Keratinocyte (primary cell): ENCODE data around the gene LCE1E. TPM values are rescaled to one million over a fixed set of nuclear protein-coding genes. Genes with fewer than 3 reads are reported as not detected.
A peak's percentile ranks its signal among the peaks of the same experiment; 100 is the strongest.

Source experiments
- DNase-seq: peaks from one replicate; pipeline ENCODE4 v3.0.0-alpha.2; 2011; ENCODE audit warnings: low read depth, missing footprints, low spot score
- FAIRE-seq: peaks from 2 replicates; lab custom pipeline; 2011; peaks lifted over from hg19 to GRCh38; lab: Jason Lieb, UNC
- H2AFZ ChIP-seq: 2 replicates; pipeline ENCODE4 v1.6.0; 2012; ENCODE audit warnings: low read length, control low read depth, inconsistent platforms; ENCODE audit not compliant: control insufficient read depth
- H3K27ac ChIP-seq: 2 replicates; pipeline ENCODE4 v1.5.1; 2011; ENCODE audit warnings: low read length; ENCODE audit not compliant: control insufficient read depth, insufficient read depth
- H3K27me3 ChIP-seq: 3 replicates; pipeline ENCODE4 v1.6.0; 2011; ENCODE audit warnings: low read length; ENCODE audit not compliant: control insufficient read depth, insufficient read depth; ENCODE audit errors: extremely low read depth
- H3K36me3 ChIP-seq, 2 experiments: 2 replicates in 1 of 2; 3 replicates in 1 of 2; pipeline ENCODE4 v1.5.1; 2011; ENCODE audit warnings: low read length in 2 of 2, mild to moderate bottlenecking in 1 of 2; ENCODE audit not compliant: control insufficient read depth in 2 of 2, insufficient read depth in 2 of 2; ENCODE audit errors: extremely low read depth in 1 of 2
- H3K4me1 ChIP-seq: 3 replicates; pipeline ENCODE4 v1.5.1; 2011; ENCODE audit warnings: low read length; ENCODE audit not compliant: control insufficient read depth, insufficient read depth; ENCODE audit errors: extremely low read depth
- H3K4me2 ChIP-seq: 3 replicates; pipeline ENCODE4 v1.6.0; 2011; ENCODE audit warnings: low read depth, low read length; ENCODE audit not compliant: control insufficient read depth, insufficient read depth; ENCODE audit errors: extremely low read depth
- H3K4me3 ChIP-seq, 3 experiments: fragments of 200-600 bp in 1 of 3; sonication (generic) in 1 of 3; 2 replicates in 2 of 3; 3 replicates in 1 of 3; pipeline ENCODE4 v1.5.1; 2011 to 2016; ENCODE audit warnings: low read length in 3 of 3, mild to moderate bottlenecking in 3 of 3, control low read depth in 2 of 3, inconsistent platforms in 1 of 3, low read depth in 1 of 3, mixed read lengths in 1 of 3, mixed run types in 1 of 3, moderate library complexity in 1 of 3; ENCODE audit not compliant: control insufficient read depth in 2 of 3, insufficient read depth in 2 of 3; ENCODE audit errors: extremely low read depth in 1 of 3
- H3K79me2 ChIP-seq: 2 replicates; pipeline ENCODE4 v1.6.0; 2012; ENCODE audit warnings: low read length; ENCODE audit not compliant: control insufficient read depth, insufficient read depth
- H3K9ac ChIP-seq: 3 replicates; pipeline ENCODE4 v1.6.0; 2011; ENCODE audit warnings: low read length; ENCODE audit not compliant: control insufficient read depth, insufficient read depth; ENCODE audit errors: extremely low read depth
- H3K9me1 ChIP-seq: 3 replicates; pipeline ENCODE4 v1.6.0; 2011; ENCODE audit warnings: low read length; ENCODE audit not compliant: control insufficient read depth, insufficient read depth; ENCODE audit errors: extremely low read depth
- H3K9me3 ChIP-seq: 2 replicates; pipeline ENCODE4 v1.5.1; 2012; ENCODE audit warnings: low read depth, low read length; ENCODE audit not compliant: control insufficient read depth
- H4K20me1 ChIP-seq: 3 replicates; pipeline ENCODE4 v1.6.0; 2011; ENCODE audit warnings: low read length; ENCODE audit not compliant: control insufficient read depth, insufficient read depth; ENCODE audit errors: extremely low read depth
- EZH2 ChIP-seq: IDR thresholded peaks from one replicate; pipeline ENCODE4 v1.6.1; 2012; ENCODE audit warnings: inconsistent platforms, mild to moderate bottlenecking, low read length, moderate library complexity
- dilution Hi-C: fragments of 300-500 bp; cut with MboI; formaldehyde crosslinking; loops from one replicate; pipeline ENCODE4 v1.7.0; 2020; ENCODE audit warnings: low sequenced_read_pairs; ENCODE audit not compliant: extremely low pct_ligation_motif_present
- polyA plus RNA-seq, 5 experiments: library from polyadenylated mRNA; depleted of rRNA in 3 of 5; stranded (reverse) in 3 of 5; stranded (forward) in 1 of 5; unstranded in 1 of 5; fragments of >200 nt; gene quantifications; 1 replicate in 1 of 5; 2 replicates in 3 of 5; 3 replicates in 1 of 5; pipeline versions ENCODE4 v1.2.1 to v1.2.3, GENCODE V29; 2011 to 2012; ENCODE audit warnings: missing spikeins in 2 of 5, low read depth in 1 of 5, low replicate concordance in 1 of 5
- TF ChIP-seq, protein P1 (sequence below), 3 experiments: IDR thresholded peaks in 1 of 3; conservative IDR thresholded peaks in 1 of 3; optimal IDR thresholded peaks in 1 of 3; 2 replicates in 2 of 3; 3 replicates in 1 of 3; pipeline versions ENCODE3 to v1.5.1; 2011; ENCODE audit warnings: low read length in 3 of 3, mild to moderate bottlenecking in 3 of 3, moderate library complexity in 2 of 3, control low read depth in 1 of 3, inconsistent platforms in 1 of 3; ENCODE audit not compliant: insufficient read depth in 2 of 3; ENCODE audit errors: extremely low read depth in 1 of 3

The LCE1E gene
- polyA plus RNA-seq, 1 donor (not counting 4 experiments of a cell fraction or from before 2014, with no cell fraction given), result 1.0 TPM

DNA sequence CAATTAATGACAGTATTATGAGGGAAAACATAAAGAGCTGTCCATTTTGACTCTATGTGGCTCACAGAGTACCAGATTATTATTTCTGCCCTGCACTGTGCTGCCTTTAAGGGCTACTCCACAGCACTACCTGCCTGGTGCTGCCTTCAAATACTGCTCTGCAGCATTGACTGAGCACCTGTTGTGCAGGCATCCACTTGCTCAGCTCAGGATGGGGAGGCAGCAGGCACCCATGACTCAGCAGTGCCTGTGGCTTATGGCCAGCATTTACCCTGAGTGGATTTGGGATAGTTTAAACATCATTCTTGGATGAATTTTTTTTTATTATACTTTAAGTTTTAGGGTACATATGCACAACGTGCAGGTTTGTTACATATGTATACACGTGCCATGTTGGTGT is 29.2 kb upstream of the LCE1E start:
- no peaks in the 10 kb centered on the region for H3K27me3 ChIP-seq
- dilution Hi-C loops, result no loop called here
- H3K9ac ChIP-seq, result no peak overlapping the region
- H3K79me2 ChIP-seq, result no peaks in the 10 kb centered on the region
- FAIRE-seq (peak; percentile 92), DNase-seq (no peak)
- H4K20me1 ChIP-seq, result no peaks in the 10 kb centered on the region
- H3K4me1 ChIP-seq, result peaks cover 47% of the 10 kb centered on the region
- TF ChIP-seq EZH2, result no peak
- TF ChIP-seq, protein P1, sequence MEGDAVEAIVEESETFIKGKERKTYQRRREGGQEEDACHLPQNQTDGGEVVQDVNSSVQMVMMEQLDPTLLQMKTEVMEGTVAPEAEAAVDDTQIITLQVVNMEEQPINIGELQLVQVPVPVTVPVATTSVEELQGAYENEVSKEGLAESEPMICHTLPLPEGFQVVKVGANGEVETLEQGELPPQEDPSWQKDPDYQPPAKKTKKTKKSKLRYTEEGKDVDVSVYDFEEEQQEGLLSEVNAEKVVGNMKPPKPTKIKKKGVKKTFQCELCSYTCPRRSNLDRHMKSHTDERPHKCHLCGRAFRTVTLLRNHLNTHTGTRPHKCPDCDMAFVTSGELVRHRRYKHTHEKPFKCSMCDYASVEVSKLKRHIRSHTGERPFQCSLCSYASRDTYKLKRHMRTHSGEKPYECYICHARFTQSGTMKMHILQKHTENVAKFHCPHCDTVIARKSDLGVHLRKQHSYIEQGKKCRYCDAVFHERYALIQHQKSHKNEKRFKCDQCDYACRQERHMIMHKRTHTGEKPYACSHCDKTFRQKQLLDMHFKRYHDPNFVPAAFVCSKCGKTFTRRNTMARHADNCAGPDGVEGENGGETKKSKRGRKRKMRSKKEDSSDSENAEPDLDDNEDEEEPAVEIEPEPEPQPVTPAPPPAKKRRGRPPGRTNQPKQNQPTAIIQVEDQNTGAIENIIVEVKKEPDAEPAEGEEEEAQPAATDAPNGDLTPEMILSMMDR (optimal IDR thresholded peaks at IDR 0.05 in 1 of 3, IDR thresholded peaks at IDR 0.05 in 1 of 3, conservative IDR thresholded peaks at IDR 0.05 in 1 of 3; ENCODE audit: extremely low read depth in 1 of 3, insufficient read depth in 2 of 3, low read length in 3 of 3), result no peak
- no peak overlapping the region for H3K4me3 ChIP-seq
- H3K27ac ChIP-seq, result no peak overlapping the region
- H3K9me1 ChIP-seq, result peaks cover 3% of the 10 kb centered on the region
- peaks cover 0 to 1% of the 10 kb centered on the region in 2 experiments for H3K36me3 ChIP-seq
- no peaks in the 10 kb centered on the region for H3K9me3 ChIP-seq
- no peak overlapping the region for H2AFZ ChIP-seq
- H3K4me2 ChIP-seq, result no peak overlapping the region

DNA sequence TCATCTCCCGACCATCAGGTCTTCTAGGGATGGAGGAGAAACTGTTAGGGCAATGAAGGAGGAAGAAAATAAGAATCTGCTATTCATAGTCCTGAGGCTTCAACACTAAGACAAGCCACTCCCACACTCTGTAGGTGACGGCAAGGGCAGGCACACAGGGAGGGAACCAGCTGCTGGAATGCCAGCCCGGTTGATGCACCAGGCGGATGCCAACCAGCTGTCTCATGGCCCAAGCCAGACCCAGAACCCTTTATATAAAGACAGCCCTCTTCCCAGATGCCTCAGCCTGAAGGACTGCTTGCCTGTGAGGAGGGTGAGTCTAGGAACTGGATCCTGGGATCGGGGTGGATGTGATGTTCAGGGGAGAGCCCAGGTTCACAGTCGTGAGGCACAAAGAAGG is 28.3 kb upstream of the LCE1E start, which contains the start of gene KPRP:
TSS of gene KPRP (plus strand) at position 279 of the 400 bp plus-strand sequence. CDS start 1,564 bp downstream, outside the sequence.
- H3K9ac ChIP-seq, result no peak within 1 kb of the TSS
- no peak within 1 kb of the TSS for H3K27ac ChIP-seq
- H2AFZ ChIP-seq, result no peak within 1 kb of the TSS
- no peak for TF ChIP-seq EZH2
- TF ChIP-seq, protein P1 (optimal IDR thresholded peaks at IDR 0.05 in 1 of 3, IDR thresholded peaks at IDR 0.05 in 1 of 3, conservative IDR thresholded peaks at IDR 0.05 in 1 of 3; ENCODE audit: extremely low read depth in 1 of 3, insufficient read depth in 2 of 3, low read length in 3 of 3), result no peak
- H3K4me3 ChIP-seq, result peak within 1 kb of the TSS in 1 of 3 experiments; percentile 1
- peaks cover 43% of the 10 kb centered on the region for H3K4me1 ChIP-seq
- no peak for DNase-seq
- no peak within 1 kb of the TSS for H3K4me2 ChIP-seq
- H3K36me3 ChIP-seq, result peaks cover 0 to 1% of the 10 kb centered on the region in 2 experiments
- peaks cover 3% of the 10 kb centered on the region for H3K9me1 ChIP-seq
- no peaks in the 10 kb centered on the region for H4K20me1 ChIP-seq
- FAIRE-seq, result peak; percentile 81
- H3K27me3 ChIP-seq, result no peaks in the 10 kb centered on the region
- H3K79me2 ChIP-seq, result no peaks in the 10 kb centered on the region
- H3K9me3 ChIP-seq, result no peaks in the 10 kb centered on the region
- dilution Hi-C loops, result no loop called here
